ENCODE data around the gene MT1H.

GRCh38 chr16:56715126-56715525, 45.5 kb downstream of the MT1H start:
- TF ChIP-seq CTCF (IDR thresholded peaks at IDR 0.05; ENCODE audit: low read length) (no peak), EZH2phosphoT487 (IDR thresholded peaks at IDR 0.05; ENCODE audit: low read length) (no peak), EZH2 (optimal IDR thresholded peaks at IDR 0.05; ENCODE audit: low read depth, low read length) (no peak)
